GM18498 (cell line): ENCODE measurements around the gene CCL3.
"Not testable (repeated sequence)": the region's sequence is repeated elsewhere in the genome, so short reads cannot be mapped to it uniquely, and the experiment has no call there.

Experiments used
- ATAC-seq: cut with Tn5 transposase; IDR thresholded peaks from one replicate; pipeline ENCODE4 v1.9.1; 2021; ENCODE audit warnings: mild to moderate bottlenecking, moderate library complexity; ENCODE audit not compliant: unreplicated experiment

Gene CCL3

DNA sequence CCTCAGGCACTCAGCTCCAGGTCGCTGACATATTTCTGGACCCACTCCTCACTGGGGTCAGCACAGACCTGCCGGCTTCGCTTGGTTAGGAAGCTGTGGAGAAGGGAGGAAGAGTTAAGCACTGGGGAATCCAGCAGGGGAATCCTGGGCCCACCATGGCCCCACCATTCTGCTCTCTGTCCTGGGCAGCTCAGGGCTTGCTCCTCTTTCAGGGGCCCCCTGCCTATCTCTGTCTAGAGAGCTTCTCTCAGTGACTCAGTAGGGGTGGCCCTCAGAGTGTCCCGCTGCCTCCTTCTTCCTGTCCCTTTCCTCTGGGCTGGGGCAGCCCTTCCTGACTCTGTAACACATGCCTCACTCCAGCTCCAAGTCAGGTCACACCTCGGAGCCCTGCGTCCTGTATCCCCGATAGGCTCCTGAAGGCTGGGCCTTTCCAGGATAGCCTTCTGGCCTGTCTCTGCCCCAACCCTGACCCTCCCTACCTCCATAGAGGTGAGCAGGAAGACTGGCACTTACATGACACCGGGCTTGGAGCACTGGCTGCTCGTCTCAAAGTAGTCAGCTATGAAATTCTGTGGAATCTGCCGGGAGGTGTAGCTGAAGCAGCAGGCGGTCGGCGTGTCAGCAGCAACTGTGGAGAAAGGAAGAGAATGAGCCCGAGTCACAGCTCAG is 1.1 kb downstream of the CCL3 start:
- ATAC-seq, result no peak

- ATAC-seq, result not testable (repeated sequence)
Measured at GRCh38 chr17:36087897-36088572, 1.9 kb downstream of the CCL3 start.

DNA sequence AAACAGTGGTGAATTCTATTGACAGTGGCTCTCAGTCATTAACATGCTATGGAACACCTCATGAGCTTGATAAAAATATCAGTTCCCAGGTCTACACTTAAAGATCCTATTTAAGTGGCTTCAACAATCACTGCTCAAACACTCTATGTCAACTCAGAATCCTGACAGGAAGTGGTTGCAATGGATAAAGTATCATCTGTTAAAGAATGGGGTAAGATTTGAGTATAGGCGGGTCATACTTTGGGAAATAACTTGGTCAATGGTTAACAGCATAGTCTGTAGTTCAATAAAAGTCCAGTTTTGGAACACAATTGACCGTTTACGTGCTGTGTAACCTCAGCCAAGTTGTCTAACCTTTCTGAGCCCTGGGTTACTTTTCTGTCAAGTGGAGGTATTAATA is 2.5 kb downstream of the CCL3 start:
- ATAC-seq, result not testable (repeated sequence)

DNA sequence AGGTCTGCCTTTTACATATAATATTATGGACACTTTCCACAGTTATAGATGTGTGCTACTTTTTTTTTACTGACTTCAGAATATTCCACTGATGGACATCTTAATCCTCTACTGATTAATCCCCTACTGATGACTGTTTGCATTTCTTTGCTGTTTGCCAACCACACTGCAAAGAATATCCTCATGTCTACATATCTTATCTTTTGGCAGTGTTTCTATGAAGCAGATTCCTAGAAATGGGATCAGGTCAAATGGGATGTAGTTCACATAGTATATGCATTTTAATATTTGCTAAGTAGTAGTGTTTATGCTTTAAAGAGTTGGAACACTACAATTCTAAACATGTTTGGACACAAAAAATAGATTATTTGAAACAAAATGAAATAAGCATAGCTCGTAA is 3.2 kb downstream of the CCL3 start:
- no peak for ATAC-seq

- no peak for ATAC-seq
Measured at GRCh38 chr17:36085765-36086164, 4.2 kb downstream of the CCL3 start.

- ATAC-seq, result not testable (repeated sequence)
Measured at GRCh38 chr17:36083691-36084090, 6.3 kb downstream of the CCL3 start.

DNA sequence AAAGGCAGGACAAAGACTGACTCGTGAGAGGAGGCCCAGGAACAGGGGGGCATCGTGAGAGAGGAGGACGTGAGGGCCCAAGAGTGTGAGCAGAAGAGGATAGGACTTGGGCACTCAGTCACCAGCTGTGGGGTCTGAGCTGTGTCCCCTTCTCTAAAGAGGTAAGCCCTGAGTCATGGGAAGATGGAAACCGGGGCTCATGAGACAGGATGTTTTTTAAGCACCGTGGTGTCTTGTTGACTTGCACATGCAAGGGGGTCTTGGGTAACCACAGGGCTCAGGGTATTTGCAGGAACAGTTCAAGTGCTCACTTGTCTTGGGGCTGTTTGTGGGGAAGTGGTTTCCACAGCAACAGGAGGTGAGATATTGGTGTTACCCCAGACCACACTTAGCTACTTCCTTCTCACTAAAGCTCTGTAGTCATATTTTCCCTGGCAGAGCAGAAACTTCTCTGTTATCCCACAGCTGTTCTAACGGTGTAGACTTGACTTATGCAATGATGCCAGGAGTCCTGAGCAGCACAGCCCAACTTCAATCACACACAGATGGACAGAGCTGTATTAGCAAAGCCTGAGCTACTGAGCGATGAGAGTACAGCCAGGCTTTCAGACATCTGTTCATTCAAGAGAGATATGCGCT is 7.3 kb downstream of the CCL3 start:
- peak; percentile 64 for ATAC-seq

DNA sequence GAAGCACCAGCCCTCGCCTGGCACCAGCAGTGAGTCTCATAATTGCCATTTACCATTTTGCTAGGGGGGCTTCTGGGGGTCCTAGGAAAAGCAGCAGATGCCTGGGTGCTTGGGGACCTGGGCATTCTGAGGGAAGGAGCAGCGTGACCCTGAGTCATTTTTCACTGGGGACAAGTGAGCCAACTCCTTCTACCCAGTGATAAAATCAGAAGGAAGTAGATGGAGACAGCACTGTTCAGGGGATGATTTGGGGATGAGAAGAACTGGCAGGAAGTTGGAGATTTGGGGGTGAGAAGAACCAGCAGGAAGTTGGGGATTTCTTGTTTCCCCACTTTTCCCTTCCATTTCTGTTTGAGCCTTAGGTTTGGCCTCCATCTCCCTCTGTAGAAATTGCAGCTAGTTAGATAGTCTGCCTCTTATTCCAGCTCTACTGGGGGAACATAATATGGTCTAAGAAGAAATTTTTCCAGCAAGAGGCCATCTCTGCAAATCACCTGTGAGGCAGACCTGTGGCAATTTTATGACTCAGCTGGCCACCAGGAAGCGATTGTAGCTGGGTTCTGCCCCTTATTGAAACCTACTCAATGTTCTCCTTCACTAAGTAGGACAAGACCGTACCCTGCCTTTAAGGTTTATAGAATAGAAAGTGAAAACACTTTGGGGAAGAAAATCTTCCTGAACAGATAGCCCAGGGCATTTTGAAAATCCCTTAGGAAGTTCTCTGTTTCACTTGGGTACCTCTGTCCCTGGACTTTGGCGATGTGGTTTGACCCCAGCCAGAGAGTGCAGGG is 8.1 kb downstream of the CCL3 start:
- peak; percentile 31 for ATAC-seq

DNA sequence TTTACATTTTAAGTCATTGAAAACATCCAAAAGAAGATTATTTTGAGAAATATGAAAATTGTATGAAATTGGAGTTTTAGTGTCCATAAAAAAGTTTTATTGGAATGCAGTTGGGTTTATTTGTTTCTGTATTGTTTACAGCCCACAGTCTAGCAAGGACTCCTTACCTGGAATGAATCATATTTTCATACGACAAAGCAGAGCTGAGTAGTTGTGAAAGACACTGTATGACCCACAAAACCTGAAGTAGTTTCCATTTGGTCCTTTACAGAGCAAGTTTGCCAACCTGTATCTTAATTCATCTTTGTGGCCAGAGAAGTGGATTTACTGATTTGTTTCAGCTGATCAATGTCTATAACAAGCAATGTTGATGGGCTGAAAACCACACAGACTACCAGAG is 15.6 kb downstream of the CCL3 start:
- ATAC-seq, result no peak

- no peak for ATAC-seq
Measured at GRCh38 chr17:36072431-36073121, 17.4 kb downstream of the CCL3 start.

DNA sequence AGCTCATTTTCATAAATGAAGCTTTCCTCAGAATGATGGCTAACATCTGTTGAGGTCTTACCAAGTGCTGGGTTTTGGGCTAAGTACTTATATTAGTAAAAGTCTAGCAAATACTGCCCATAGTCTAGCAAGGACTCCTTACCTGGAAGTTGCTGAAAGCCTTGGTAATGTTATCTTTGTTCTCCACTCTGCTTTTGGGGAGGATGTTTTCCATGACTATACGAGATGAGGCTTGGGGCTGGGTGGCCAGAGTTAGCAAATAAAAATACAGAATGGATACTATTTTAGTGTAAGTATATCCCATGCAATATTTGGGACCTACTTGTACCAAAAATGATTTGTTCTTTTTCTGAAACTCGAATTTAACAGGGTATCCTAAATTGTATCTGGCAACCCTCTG is 18.2 kb downstream of the CCL3 start:
- no peak for ATAC-seq

GRCh38 chr17:36070427-36070826 is 19.5 kb downstream of the CCL3 start:
- no peak for ATAC-seq

- no peak for ATAC-seq
Measured at GRCh38 chr17:36069136-36069535, 20.8 kb downstream of the CCL3 start.

- ATAC-seq, result no peak
Measured at GRCh38 chr17:36068524-36068923, 21.4 kb downstream of the CCL3 start.

- ATAC-seq, result no peak
Measured at GRCh38 chr17:36066365-36066985, 23.5 kb downstream of the CCL3 start.

DNA sequence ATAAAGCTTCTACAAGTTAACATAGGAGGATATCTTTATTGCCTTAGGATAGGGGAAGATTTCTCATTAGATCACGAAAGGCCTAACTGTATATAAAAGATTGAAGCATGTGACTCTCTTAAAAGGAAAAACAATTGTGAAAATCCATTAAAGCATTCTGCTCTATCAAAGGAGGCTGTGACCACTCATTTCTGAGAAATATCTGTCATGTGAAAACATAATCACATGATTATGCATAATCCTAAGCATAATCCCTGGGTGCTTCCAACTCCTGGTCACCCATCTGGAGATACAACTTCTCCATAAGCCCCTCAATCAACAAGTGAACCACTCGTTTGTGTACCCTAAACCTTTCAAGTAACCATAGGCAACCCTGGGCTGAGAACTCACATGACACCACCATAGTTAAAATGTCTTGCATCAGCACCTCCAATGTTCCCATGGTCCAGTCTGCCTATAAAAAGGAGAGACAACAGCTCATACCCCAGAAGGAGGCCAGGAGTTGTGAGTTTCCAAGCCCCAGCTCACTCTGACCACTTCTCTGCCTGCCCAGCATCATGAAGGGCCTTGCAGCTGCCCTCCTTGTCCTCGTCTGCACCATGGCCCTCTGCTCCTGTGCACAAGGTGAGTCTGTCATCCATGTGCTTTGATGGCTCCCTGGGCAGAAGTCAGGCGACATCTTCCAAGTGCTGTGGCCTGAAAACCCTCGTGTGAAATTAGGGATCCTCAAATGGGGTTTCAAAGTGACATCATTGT is 26.0 kb downstream of the CCL3 start, which contains the start of gene CCL18:
Gene CCL18, plus strand, starts transcription at position 487 of the 756 bp plus-strand sequence. Its CDS starts 71 bp downstream, at position 558.
- no peak for ATAC-seq

GRCh38 chr17:36060816-36061215 is 29.1 kb downstream of the CCL3 start:
- ATAC-seq, result no peak

- no peak for ATAC-seq
Measured at GRCh38 chr17:36059406-36059805, 30.5 kb downstream of the CCL3 start.

DNA sequence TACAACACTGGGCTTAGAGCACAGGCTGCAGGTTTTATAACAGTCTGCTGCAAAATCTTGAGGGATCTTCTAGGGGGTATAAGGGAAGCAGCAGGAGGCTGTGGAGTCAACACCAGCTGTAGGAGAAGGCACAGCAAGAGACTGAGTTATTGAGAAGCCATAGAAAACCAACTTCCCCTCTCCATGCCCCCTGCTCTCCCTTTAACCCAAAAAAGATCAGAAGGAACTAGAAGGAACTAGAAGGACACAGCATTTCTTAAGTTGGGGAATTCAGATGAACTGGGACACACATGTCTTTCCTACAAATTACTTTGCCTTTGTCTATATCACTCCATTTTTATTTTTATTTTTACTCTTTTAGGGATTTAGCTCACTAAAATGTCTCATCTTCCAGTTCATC is 32.0 kb downstream of the CCL3 start:
- no peak for ATAC-seq
